Osteocyte (in vitro differentiated cells): ENCODE data around the gene SLC27A6. TPM values are rescaled to one million over a fixed set of nuclear protein-coding genes. Genes with fewer than 3 reads are reported as not detected.

Experiments used
- DNase-seq: peaks from one replicate; pipeline ENCODE4 v3.0.0; 2021; ENCODE audit warnings: mixed read lengths; ENCODE audit not compliant: unreplicated experiment; ENCODE audit errors: extremely low spot score
- H3K27ac Mint-ChIP-seq: one replicate; pipeline ENCODE4 v1.8.0; 2021; ENCODE audit warnings: mild to moderate bottlenecking, mixed read lengths; ENCODE audit not compliant: unreplicated experiment
- H3K27me3 Mint-ChIP-seq: one replicate; pipeline ENCODE4 v1.8.0; 2021; ENCODE audit warnings: mixed read lengths; ENCODE audit not compliant: unreplicated experiment
- H3K36me3 Mint-ChIP-seq: one replicate; pipeline ENCODE4 v1.8.0; 2021; ENCODE audit warnings: mixed read lengths; ENCODE audit not compliant: unreplicated experiment
- H3K4me1 Mint-ChIP-seq: one replicate; pipeline ENCODE4 v1.8.0; 2021; ENCODE audit warnings: mixed read lengths; ENCODE audit not compliant: unreplicated experiment
- H3K4me3 Mint-ChIP-seq: one replicate; pipeline ENCODE4 v1.8.0; 2021; ENCODE audit warnings: mild to moderate bottlenecking, moderate library complexity, mixed read lengths; ENCODE audit not compliant: unreplicated experiment
- H3K9me3 Mint-ChIP-seq: one replicate; pipeline ENCODE4 v1.8.0; 2021; ENCODE audit warnings: mixed read lengths; ENCODE audit not compliant: unreplicated experiment
- total RNA-seq: library from RNA; stranded (reverse); gene quantifications from 2 replicates; pipeline ENCODE4 v1.2.1, GENCODE V29; 2021
- TF ChIP-seq, protein P1 (sequence below): fragments of 200-600 bp; sonication (generic); IDR thresholded peaks from 2 replicates; pipeline ENCODE4 v1.5.0; 2021; ENCODE audit warnings: antibody characterized with exemption, mild to moderate bottlenecking, moderate library complexity

SLC27A6 gene
- total RNA-seq, 1 donor from 2014 or later = not detected

- no peak for DNase-seq
- no peak overlapping the region for H3K27ac Mint-ChIP-seq
- no peaks in the 10 kb centered on the region for H3K36me3 Mint-ChIP-seq
- H3K27me3 Mint-ChIP-seq = peaks cover 41% of the 10 kb centered on the region
- TF ChIP-seq, protein P1, sequence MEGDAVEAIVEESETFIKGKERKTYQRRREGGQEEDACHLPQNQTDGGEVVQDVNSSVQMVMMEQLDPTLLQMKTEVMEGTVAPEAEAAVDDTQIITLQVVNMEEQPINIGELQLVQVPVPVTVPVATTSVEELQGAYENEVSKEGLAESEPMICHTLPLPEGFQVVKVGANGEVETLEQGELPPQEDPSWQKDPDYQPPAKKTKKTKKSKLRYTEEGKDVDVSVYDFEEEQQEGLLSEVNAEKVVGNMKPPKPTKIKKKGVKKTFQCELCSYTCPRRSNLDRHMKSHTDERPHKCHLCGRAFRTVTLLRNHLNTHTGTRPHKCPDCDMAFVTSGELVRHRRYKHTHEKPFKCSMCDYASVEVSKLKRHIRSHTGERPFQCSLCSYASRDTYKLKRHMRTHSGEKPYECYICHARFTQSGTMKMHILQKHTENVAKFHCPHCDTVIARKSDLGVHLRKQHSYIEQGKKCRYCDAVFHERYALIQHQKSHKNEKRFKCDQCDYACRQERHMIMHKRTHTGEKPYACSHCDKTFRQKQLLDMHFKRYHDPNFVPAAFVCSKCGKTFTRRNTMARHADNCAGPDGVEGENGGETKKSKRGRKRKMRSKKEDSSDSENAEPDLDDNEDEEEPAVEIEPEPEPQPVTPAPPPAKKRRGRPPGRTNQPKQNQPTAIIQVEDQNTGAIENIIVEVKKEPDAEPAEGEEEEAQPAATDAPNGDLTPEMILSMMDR = no peak
- no peak overlapping the region for H3K4me3 Mint-ChIP-seq
- H3K4me1 Mint-ChIP-seq = no peaks in the 10 kb centered on the region
- no peaks in the 10 kb centered on the region for H3K9me3 Mint-ChIP-seq
Observed at GRCh38 chr5:129078660-129079059, 113.4 kb downstream of the SLC27A6 start.

- Mint-ChIP-seq H3K27ac (no peak overlapping the region), H3K36me3 (no peaks in the 10 kb centered on the region), H3K4me3 (no peak overlapping the region), H3K27me3 (peaks cover 41% of the 10 kb centered on the region), H3K4me1 (no peaks in the 10 kb centered on the region), H3K9me3 (no peaks in the 10 kb centered on the region)
- TF ChIP-seq, protein P1 = no peak
- DNase-seq = no peak
Observed at GRCh38 chr5:129079496-129079895, 114.2 kb downstream of the SLC27A6 start.

- no peaks in the 10 kb centered on the region for H3K9me3 Mint-ChIP-seq
- no peak overlapping the region for H3K27ac Mint-ChIP-seq
- H3K36me3 Mint-ChIP-seq = no peaks in the 10 kb centered on the region
- no peak for DNase-seq
- H3K4me3 Mint-ChIP-seq = no peak overlapping the region
- peaks cover 38% of the 10 kb centered on the region for H3K27me3 Mint-ChIP-seq
- H3K4me1 Mint-ChIP-seq = no peaks in the 10 kb centered on the region
- TF ChIP-seq, protein P1 = no peak
Observed at GRCh38 chr5:129080766-129081165, 115.5 kb downstream of the SLC27A6 start.

- Mint-ChIP-seq H3K27me3 (peaks cover 52% of the 10 kb centered on the region), H3K36me3 (no peaks in the 10 kb centered on the region), H3K9me3 (no peaks in the 10 kb centered on the region), H3K27ac (no peak overlapping the region), H3K4me1 (no peaks in the 10 kb centered on the region), H3K4me3 (no peak overlapping the region)
- TF ChIP-seq, protein P1 = no peak
- no peak for DNase-seq
Observed at GRCh38 chr5:129082225-129083136, 117.2 kb downstream of the SLC27A6 start.

Other genes with a start within 250 kb of the SLC27A6 start
- 7.0 and 7.2 TPM in 2 replicates for gene ISOC1, start 129.3 kb downstream of the SLC27A6 start, total RNA-seq